Spleen (tissue), 7 donors: Measurements from ENCODE around the gene MYO1G.

Source experiments
- POLR2A ChIP-seq, 3 donors: fragments of 450-650 bp; IDR thresholded peaks; one replicate each; pipeline ENCODE4 v1.5.1; 2017; ENCODE audit warnings: antibody characterized with exemption in 3 of 3, mild to moderate bottlenecking in 1 of 3
- POLR2AphosphoS5 ChIP-seq, 3 donors: sonication (generic); formaldehyde crosslinking; IDR thresholded peaks; one replicate each; pipeline ENCODE4 v1.5.1; 2017; ENCODE audit warnings: antibody characterized with exemption in 3 of 3
- TF ChIP-seq, protein P1 (sequence below), 11 experiments: fragments of 200-600 bp in 7 of 11; fragments of 450-650 bp in 4 of 11; sonication (generic) in 4 of 11; IDR thresholded peaks in 8 of 11; conservative IDR thresholded peaks in 3 of 11; 1 replicate in 7 of 11; 2 replicates in 4 of 11; pipeline versions ENCODE4 v1.4.0 to v1.8.0; 2016 to 2021; ENCODE audit warnings: antibody characterized with exemption in 11 of 11, inconsistent platforms in 4 of 11, mild to moderate bottlenecking in 1 of 11
- donor health status: DM: no; HTN: no; CAD: no; lungs with moderate emphysema.
- donor health status: DM: no; HTN: no; CAD: no.
- donor health status: DM: no; HTN: no; CAD: no.

DNA sequence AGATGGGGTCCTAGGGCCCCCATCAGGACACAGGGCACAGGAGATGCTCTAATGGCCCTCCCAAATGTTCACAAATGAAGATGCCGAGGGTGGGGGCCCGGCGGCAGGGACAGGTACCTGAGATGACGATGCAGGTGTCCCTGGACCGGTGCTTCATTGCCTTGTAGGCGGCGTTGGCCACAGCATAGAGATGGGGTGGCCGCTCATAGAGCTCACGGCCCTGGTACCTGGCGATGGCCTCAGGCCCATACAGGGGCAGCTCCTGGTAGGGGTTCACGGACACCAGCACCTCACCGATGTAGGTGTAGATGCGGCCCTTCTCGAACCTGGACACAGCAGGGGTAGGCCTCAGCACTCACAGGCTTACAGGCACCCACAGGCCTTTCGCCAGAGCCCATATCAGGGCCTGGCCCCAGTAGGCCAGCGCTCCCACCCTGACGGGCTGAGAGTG lies 2.0 kb downstream of the MYO1G start:
- TF ChIP-seq, protein P1, sequence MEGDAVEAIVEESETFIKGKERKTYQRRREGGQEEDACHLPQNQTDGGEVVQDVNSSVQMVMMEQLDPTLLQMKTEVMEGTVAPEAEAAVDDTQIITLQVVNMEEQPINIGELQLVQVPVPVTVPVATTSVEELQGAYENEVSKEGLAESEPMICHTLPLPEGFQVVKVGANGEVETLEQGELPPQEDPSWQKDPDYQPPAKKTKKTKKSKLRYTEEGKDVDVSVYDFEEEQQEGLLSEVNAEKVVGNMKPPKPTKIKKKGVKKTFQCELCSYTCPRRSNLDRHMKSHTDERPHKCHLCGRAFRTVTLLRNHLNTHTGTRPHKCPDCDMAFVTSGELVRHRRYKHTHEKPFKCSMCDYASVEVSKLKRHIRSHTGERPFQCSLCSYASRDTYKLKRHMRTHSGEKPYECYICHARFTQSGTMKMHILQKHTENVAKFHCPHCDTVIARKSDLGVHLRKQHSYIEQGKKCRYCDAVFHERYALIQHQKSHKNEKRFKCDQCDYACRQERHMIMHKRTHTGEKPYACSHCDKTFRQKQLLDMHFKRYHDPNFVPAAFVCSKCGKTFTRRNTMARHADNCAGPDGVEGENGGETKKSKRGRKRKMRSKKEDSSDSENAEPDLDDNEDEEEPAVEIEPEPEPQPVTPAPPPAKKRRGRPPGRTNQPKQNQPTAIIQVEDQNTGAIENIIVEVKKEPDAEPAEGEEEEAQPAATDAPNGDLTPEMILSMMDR (IDR thresholded peaks at IDR 0.05 in 8 of 11, conservative IDR thresholded peaks at IDR 0.05 in 3 of 11): no peak
- TF ChIP-seq POLR2AphosphoS5 (IDR thresholded peaks at IDR 0.05) (no peak), POLR2A (IDR thresholded peaks at IDR 0.05) (no peak)
